Keratinocyte (primary cell): ENCODE results near the gene LRBA.

ENCODE experiments used
- CTCF ChIP-seq, 3 experiments: IDR thresholded peaks in 1 of 3; conservative IDR thresholded peaks in 1 of 3; optimal IDR thresholded peaks in 1 of 3; 2 replicates in 2 of 3; 3 replicates in 1 of 3; pipeline versions ENCODE3 to v1.5.1; 2011; ENCODE audit warnings: low read length in 3 of 3, mild to moderate bottlenecking in 3 of 3, moderate library complexity in 2 of 3, control low read depth in 1 of 3, inconsistent platforms in 1 of 3; ENCODE audit not compliant: insufficient read depth in 2 of 3; ENCODE audit errors: extremely low read depth in 1 of 3
- EZH2 ChIP-seq: IDR thresholded peaks from one replicate; pipeline ENCODE4 v1.6.1; 2012; ENCODE audit warnings: inconsistent platforms, mild to moderate bottlenecking, low read length, moderate library complexity

DNA sequence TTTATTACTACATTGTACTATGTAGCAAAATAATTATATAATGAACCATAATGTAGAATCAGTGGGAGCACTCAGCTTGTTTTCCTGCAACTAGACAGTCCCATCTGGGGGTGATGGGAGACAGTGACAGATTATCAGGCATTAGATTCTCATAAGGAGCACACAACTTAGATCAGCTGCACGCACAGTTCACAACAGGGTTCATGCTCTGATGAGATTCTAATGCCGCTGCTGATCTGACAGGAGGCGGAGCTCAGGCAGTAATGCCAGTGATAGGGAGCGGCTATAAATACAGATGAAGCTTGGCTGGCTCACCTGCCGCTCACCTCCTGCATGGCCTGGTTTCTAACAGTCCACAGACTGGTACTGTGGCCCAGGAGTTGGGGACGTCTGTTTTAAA, 233.9 kb downstream of the LRBA start:
- TF ChIP-seq EZH2 = no peak
- no peak for TF ChIP-seq CTCF (optimal IDR thresholded peaks at IDR 0.05 in 1 of 3, IDR thresholded peaks at IDR 0.05 in 1 of 3, conservative IDR thresholded peaks at IDR 0.05 in 1 of 3; ENCODE audit: extremely low read depth in 1 of 3, insufficient read depth in 2 of 3, low read length in 3 of 3)
